Stimulated activated CD4-positive, alpha-beta T cell treated with anti-CD3 and anti-CD28 coated beads, Interleukin-12 subunit alpha, Interleukin-12 subunit beta, amount 100 ng/mL, for 4 hours (primary cell): ENCODE measurements around the gene NKAIN1.
"Not testable (repeated sequence)": the region's sequence is repeated elsewhere in the genome, so short reads cannot be mapped to it uniquely, and the experiment has no call there.

Experiments
- DNase-seq: peaks from one replicate; pipeline ENCODE4 v3.0.0-alpha.2; 2020

NKAIN1 gene

DNA sequence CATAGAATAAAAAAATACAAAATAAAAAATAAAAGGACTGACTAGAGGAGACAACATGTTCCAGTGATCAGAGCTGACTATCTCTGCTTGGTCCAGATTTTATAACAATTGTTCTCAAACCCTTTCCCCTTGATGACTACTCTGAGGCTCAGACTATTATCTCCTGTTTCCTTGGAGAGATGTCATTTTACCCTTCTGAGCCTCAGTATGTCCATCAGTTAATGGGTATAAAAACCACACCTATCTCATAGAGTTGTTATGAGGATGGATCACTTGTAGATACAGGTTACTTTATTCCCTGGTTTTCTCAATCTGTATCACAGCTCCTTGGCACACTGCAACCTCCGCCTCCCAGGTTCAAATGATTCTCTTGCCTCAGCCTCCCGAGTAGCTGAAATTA, 7.0 kb downstream of the NKAIN1 start:
- DNase-seq: no peak

GRCh38 chr1:31231802-31232201, 7.9 kb downstream of the NKAIN1 start:
- no peak for DNase-seq

DNA sequence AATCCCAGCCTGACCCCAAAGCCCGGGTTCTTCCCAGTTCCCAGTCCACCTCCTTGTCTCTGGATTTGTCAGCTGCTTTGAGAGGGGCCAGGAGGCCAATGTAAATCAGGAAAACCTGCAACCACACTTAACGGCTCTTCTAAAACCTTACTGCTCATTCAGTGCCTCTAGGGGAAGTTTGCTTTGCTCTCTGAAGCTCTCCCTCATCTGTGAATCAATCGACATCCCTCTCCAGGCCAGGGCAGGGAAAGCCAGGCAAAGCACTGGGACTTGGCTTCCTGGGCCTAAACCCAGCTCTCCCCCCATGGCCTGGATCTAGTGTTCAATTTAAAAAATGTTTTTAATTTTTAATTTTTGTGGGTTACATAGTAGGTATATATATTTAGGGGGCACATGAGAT, 9.3 kb downstream of the NKAIN1 start:
- no peak for DNase-seq

DNA sequence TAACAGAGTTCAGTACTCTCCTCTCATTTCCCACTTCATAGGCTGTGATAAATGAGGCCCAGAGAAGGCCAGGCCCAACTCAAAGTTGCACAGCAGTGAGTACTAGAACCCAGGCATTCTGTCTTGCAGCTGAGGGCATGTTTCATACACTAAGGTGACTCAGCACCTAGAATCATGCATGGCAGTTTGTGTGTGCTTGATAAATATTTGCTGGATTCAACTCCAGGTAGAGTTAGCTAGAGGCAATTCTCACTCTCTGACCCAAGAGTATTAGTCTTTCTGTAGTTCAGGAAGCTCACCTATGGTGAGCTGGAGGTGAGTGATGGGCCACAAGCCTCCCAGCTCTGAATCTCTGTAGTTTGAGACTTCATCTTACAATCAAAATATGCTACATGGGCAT, 10.7 kb downstream of the NKAIN1 start:
- DNase-seq: no peak

- no peak for DNase-seq
Measured at GRCh38 chr1:31227891-31228568, 11.7 kb downstream of the NKAIN1 start.

- DNase-seq: no peak
Measured at GRCh38 chr1:31224068-31224467, 15.6 kb downstream of the NKAIN1 start.

GRCh38 chr1:31222176-31222575, 17.5 kb downstream of the NKAIN1 start:
- DNase-seq: no peak

GRCh38 chr1:31221072-31221471, 18.6 kb downstream of the NKAIN1 start:
- no peak for DNase-seq

DNA sequence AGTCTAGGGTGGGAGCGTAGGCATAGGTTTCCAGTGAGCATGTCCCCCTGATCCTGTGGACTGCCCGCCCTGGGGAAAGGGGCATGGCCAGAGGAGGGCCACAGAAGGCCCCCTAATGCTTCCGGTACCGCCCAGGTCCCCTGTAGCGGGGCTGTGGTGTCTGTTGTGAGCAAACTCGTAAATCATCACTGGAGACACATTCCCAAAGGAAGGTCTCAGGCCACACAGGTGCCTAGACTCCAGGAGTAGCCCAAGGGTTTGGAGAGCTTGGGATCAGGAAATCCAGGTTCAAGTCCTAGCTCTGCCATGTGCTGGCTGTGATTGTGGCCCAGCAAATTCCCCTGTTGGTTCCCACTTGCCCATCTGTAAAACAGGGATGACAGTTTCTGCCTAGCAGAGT, 20.2 kb downstream of the NKAIN1 start:
- DNase-seq: no peak

DNA sequence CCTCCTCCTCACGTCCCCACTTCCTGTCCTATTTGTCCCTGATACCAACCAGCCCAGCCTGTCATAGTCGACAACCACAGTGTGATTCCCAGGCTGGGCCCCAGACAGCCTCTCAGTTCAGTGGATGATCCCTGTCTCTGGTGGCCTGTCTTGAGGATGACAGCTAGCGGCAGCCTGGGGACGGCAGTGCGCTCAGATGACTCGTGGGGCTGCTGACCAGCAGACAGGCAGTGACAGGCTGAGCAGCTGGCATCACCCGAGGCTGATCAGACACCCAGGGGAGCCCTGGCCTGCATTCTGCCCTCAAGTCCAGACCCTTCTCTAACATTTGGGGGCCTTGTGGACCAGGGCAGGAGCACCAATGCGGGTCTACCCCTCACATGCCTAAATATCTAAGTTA, 21.0 kb downstream of the NKAIN1 start:
- DNase-seq: no peak

- DNase-seq: no peak
Measured at GRCh38 chr1:31216016-31216415, 23.7 kb downstream of the NKAIN1 start.

GRCh38 chr1:31215065-31215570, 24.6 kb downstream of the NKAIN1 start:
- DNase-seq: no peak

- DNase-seq: no peak
Measured at GRCh38 chr1:31214316-31215064, 25.2 kb downstream of the NKAIN1 start.

DNA sequence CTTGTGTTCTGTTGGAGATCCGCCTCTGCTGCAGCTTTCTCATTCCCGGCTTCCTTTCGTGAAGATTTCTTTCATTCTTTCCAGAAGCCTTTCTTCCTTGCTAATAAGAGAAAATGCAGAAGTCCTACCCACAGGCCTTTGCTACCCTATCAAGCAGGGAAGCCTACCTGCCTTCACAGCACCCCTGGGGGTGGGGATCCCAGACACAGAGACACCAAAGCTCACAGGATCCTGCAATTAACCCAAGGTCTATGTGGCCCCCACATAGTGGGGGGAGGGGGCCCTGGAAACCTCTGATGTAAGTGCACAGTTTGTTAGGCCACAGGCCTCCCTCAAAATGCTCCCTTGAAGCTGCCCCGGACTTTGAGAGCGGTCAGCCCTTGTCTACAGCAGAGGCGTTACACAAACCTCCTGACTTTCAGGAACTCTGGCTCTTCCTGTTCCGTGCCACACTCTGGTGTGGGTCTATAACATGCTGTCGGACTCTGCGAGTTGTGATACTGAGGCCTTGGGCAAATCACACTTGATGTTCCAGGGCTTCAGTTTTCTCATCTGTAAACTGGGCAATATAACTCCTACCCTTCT, 31.2 kb downstream of the NKAIN1 start:
- no peak for DNase-seq

DNA sequence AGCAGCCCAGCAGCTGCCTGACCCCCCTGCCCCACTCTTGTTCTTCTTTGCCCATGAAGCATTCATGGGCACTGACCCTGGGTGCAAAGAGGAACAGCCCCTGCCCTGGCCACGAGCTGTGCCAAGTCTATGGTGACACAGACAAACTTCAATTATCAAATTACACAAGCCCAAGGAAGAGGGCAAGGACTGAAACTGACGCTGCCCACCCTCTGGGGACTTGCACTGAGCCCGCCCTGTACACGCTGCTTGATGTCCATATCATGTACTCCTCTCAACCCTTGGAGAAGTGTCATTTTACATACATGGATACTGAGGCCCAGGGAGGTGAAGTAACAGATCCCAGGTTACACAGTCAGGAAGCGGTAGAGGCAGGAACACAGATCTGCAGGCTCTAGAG, 32.1 kb downstream of the NKAIN1 start:
- no peak for DNase-seq

DNA sequence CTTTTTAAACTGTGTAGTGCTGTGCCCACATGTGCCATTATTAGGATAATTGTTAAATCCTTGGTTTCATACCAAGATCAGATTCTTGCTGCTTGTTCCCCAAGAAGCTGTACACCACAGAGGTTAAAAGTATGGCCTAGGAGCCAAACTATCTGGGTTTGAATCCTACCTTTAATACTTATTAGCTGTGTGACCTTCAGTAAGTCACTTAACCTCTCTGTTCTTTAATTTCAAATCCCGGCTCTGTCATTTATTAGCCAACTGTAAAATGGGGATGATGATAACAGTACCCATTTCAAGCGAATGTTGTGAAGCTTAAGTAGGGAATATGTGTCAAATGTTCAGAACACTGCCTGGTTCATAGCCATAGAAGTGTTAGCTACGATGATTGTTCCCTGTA, 32.6 kb downstream of the NKAIN1 start:
- DNase-seq: no peak

- DNase-seq: no peak
Measured at GRCh38 chr1:31203215-31203614, 36.5 kb downstream of the NKAIN1 start.

GRCh38 chr1:31201931-31202360, 37.7 kb downstream of the NKAIN1 start:
- DNase-seq: no peak

- DNase-seq: no peak
Measured at GRCh38 chr1:31199949-31200348, 39.7 kb downstream of the NKAIN1 start.

GRCh38 chr1:31199236-31199790, 40.4 kb downstream of the NKAIN1 start:
- no peak for DNase-seq

DNA sequence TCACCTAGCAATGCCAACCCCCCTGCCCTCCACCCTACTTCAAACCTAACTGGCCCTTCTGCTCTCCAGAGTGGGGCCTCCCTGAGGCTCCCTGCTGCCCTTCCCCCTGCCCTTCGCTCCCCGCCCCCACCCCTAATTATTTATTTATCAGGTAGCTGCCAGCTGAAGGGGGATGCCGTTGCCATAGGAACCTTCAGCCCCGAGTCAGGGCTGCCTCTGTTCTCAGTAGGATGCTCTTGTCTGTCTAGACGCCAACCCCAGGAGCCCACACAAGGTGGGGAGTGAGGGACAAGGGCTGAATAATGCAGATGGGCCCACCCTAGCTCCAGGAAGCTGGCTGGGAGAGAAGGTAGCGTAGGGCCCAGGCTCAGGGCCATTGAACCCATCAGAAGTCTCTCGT, 41.1 kb downstream of the NKAIN1 start:
- no peak for DNase-seq

DNA sequence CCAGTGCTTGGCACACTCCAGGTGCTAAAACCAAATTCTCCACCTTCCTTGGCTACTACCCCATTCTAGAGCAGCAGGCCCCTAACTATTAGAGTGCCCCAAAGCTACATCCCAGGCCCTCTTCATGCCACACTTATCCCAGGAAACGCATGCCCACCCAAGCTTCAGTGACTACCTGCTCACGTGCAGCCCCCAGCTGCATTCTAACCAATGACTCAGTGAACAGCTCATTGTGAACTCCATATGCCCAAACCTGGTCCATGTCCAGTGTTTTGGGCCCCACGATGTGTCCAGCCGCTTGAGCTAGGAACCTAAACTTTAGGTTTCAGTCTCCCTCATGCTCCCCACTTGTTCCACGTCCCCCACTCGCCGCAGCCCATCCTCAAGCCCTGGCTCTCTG, 41.5 kb downstream of the NKAIN1 start:
- DNase-seq: no peak

DNA sequence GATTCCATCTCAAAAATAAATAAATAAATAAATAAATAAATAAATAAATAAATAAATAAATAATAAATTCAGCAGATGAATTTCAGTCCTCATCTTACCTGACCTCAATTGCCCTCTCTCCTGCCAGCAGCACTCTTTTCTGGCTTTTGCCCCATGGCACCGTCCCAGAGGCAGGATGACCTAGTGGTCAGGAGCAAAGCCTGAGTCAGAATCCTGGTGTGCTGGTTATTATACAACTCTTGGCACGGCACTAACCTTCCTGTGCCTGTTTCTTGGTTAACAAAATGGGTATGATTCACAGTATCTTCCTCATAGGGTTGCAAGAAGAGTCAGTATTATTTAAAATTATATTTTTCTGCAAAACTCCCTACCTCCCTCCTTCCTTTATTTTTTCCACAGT, 43.0 kb downstream of the NKAIN1 start:
- no peak for DNase-seq

DNA sequence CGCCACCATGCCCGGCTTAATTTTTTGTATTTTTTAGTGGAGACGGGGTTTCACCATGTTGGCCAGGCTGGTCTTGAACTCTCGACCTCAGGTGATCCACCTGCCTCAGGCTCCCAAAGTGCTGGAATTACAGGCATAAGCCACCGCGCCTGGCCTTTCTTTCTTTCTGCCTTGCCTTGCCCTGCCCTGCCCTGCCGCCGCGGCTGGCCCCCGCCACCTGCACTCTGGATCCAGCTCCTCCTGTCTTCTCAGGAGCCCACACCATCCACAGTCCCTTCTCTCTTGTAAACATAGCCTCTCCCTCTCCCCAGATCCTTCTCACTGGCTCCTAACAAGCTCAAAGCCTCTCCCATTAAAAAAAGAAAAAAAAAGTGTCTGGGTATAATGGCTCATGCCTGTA, 44.4 kb downstream of the NKAIN1 start:
- DNase-seq: not testable (repeated sequence)
